ACC112 (cell line): Measurements from ENCODE around the gene NOX3.

ENCODE experiments used
- H2AFZ ChIP-seq: fragments of 200-600 bp; sonication (generic); one replicate; pipeline ENCODE4 v1.6.0; 2017; ENCODE audit warnings: antibody characterized with exemption, low read length; ENCODE audit not compliant: unreplicated experiment
- H3K27ac ChIP-seq: fragments of 200-600 bp; sonication (generic); 2 replicates; pipeline ENCODE4 v1.5.1; 2014; ENCODE audit warnings: low read depth, mild to moderate bottlenecking, antibody characterized with exemption, low read length, moderate library complexity
- H3K27me3 ChIP-seq: fragments of 200-600 bp; sonication (generic); 2 replicates; pipeline ENCODE4 v1.6.1; 2014; ENCODE audit warnings: mild to moderate bottlenecking, antibody characterized with exemption, low read length, moderate library complexity, mixed read lengths; ENCODE audit not compliant: insufficient read depth
- H3K36me3 ChIP-seq: fragments of 200-600 bp; sonication (generic); 2 replicates; pipeline ENCODE4 v1.6.1; 2016; ENCODE audit warnings: mild to moderate bottlenecking, antibody characterized with exemption, low read length, moderate library complexity, mixed read lengths; ENCODE audit not compliant: insufficient read depth
- H3K4me1 ChIP-seq: fragments of 200-600 bp; sonication (generic); one replicate; pipeline ENCODE4 v1.6.1; 2016; ENCODE audit warnings: low read length, mixed read lengths; ENCODE audit not compliant: insufficient read depth, unreplicated experiment, control insufficient read depth
- H3K4me3 ChIP-seq: fragments of 200-600 bp; sonication (generic); 2 replicates; pipeline ENCODE4 v1.5.1; 2014; ENCODE audit warnings: mild to moderate bottlenecking, low read depth, low read length
- H3K79me2 ChIP-seq: fragments of 200-600 bp; sonication (generic); one replicate; pipeline ENCODE4 v1.6.0; 2016; ENCODE audit warnings: low read length; ENCODE audit not compliant: control insufficient read depth, unreplicated experiment, insufficient read depth

The NOX3 gene

DNA sequence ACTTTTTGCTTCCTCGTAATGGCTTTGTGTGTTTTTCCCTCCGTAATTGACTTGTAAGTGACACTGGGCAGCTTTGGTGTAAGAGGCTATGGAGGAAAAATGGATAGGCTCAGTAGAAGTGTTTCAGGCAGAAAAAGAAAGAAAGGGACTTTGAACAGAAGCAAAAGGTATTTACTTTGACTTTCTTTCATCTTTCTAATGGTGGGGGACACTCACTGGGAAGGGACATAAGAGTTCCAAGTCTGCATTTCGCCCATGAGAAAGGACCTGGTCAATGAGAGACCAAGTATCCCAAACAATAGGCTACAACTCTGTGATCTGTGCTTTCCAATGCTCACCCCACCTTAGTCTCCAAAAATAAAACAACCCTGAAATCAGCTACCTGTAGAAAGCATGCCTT lies 41.6 kb downstream of the NOX3 start:
- H3K36me3 ChIP-seq: no peaks in the 10 kb centered on the region
- H3K4me1 ChIP-seq: peaks cover 14% of the 10 kb centered on the region
- H3K79me2 ChIP-seq: no peaks in the 10 kb centered on the region
- H3K4me3 ChIP-seq: no peak overlapping the region
- no peaks in the 10 kb centered on the region for H3K27me3 ChIP-seq
- no peak overlapping the region for H2AFZ ChIP-seq
- no peak overlapping the region for H3K27ac ChIP-seq

DNA sequence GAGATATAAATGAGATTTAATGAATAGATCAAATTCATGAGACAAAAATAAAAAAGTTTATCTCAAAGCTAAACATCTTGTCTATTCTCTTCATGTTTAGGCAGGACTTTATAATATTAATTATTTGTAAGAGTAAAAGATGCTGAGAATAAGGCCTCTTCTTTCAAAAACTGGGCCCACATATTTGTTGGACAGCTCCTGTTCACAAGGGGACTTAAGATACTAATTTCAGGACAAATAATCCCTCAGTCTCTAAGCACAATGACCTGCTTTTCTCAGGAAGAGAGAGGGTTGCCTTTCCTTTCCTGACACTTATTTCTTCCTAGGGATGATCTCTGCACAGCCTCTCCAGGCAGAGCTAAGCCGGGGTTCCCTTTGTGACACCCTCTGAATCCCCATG lies 43.3 kb downstream of the NOX3 start:
- no peaks in the 10 kb centered on the region for H3K79me2 ChIP-seq
- no peaks in the 10 kb centered on the region for H3K27me3 ChIP-seq
- peaks cover 2% of the 10 kb centered on the region for H3K4me1 ChIP-seq
- H3K36me3 ChIP-seq: no peaks in the 10 kb centered on the region
- no peak overlapping the region for H2AFZ ChIP-seq
- no peak overlapping the region for H3K4me3 ChIP-seq
- no peak overlapping the region for H3K27ac ChIP-seq

DNA sequence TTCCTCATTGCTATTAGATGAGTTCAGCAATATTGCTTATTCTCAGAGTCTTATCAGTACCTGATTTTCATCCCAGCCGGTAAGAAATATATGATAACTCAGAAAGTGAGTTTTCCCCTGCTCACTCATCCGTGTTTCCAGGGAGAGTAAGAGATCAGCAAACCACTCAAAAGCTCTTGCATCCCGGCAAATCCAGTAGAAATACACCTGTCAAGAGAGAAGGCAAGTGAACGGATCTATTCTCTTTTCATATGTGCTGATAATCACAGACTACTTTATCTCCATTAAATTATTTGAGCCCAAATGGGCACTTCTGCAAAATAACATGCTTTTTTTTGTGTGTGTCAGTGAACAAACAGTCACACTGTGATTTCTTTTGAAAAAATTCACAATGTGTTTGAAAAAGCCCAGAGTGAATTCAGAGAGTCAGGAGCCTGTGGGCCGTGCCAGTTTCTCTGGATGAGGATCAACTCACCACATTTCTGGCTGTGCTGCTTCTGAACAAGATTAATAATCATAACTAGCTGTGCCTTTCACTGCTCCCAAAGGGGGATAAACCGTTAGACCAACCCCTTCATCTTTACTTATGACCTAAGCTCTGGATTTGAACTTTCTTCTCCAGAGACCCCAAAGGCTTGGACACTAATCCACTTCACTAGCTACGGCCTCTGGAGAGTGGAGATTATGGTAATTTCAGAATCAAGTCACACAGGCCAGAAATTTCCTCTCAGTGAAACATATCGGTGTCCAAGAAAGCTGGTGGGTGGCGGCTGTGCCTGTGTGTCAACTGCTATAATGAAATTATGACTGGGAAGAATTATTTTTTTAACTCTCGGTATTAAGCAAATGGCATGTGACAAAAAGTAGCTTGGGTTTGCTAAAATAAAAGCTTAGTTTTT lies 44.2 kb downstream of the NOX3 start:
- H3K79me2 ChIP-seq: no peaks in the 10 kb centered on the region
- no peak overlapping the region for H2AFZ ChIP-seq
- no peaks in the 10 kb centered on the region for H3K27me3 ChIP-seq
- H3K4me1 ChIP-seq: no peaks in the 10 kb centered on the region
- H3K27ac ChIP-seq: no peak overlapping the region
- no peak overlapping the region for H3K4me3 ChIP-seq
- no peaks in the 10 kb centered on the region for H3K36me3 ChIP-seq

DNA sequence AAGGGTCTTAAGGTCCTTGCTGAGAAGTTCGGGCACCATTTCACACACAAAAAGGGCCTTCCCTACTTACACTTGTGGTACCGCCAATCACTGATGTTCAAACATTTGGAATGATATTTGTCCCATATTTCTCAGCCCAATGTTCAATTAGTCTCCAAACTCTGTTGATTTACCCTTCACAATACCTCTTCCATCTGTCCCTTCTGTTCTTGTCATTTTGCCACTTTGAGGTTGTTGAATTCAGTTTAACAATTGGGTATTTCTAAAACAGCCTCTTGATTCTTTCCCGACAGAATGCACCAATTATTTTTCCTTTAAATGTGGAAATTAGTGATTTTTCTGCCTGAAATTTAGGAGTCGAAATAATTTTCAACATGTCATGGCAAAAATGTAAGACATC lies 46.2 kb downstream of the NOX3 start:
- Histone ChIP-seq H3K27me3 (no peaks in the 10 kb centered on the region), H2AFZ (no peak overlapping the region), H3K27ac (no peak overlapping the region), H3K36me3 (no peaks in the 10 kb centered on the region), H3K4me3 (no peak overlapping the region), H3K79me2 (no peaks in the 10 kb centered on the region), H3K4me1 (no peaks in the 10 kb centered on the region)

DNA sequence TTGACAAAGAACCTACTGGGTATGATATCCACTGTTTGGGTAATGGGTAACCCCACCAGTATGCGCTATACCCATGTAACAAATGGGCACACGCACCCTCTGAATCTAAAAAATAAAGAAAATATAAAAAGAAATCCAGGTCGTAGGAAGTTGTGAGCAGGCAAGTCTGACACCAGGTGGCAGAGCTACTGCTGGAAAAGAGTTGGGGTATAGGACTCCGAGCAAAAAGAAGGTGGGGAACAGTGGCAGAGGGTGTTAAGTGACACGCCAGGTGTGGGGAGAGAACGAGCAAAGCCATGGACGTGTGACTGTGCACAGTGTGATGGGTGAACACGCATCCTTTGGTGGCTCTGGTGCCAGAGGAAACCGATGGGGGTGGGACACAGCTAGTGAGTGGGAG lies 46.7 kb downstream of the NOX3 start:
- H3K36me3 ChIP-seq: no peaks in the 10 kb centered on the region
- no peak overlapping the region for H2AFZ ChIP-seq
- H3K27ac ChIP-seq: no peak overlapping the region
- H3K79me2 ChIP-seq: no peaks in the 10 kb centered on the region
- no peaks in the 10 kb centered on the region for H3K4me1 ChIP-seq
- H3K27me3 ChIP-seq: no peaks in the 10 kb centered on the region
- H3K4me3 ChIP-seq: no peak overlapping the region

DNA sequence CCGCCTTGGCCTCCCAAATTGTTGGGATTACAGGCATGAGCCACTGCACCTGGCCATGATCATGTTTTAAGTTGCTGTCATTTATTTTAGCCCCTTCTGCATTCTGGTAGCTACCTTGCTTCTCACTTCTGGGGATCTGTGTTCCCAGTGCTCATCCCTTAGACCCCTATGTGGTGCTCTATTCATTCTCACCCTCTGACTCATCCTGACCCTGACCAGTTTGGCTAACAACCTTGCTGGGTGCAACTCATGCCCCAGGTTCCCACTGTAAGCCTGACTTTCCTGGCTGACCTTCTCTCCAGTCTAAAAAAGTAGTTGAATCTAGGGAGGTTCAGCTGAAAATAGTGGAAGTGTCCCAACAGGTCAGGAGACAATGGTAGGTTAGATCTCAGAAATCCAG lies 47.4 kb downstream of the NOX3 start:
- H3K36me3 ChIP-seq: no peaks in the 10 kb centered on the region
- no peak overlapping the region for H2AFZ ChIP-seq
- H3K27me3 ChIP-seq: no peaks in the 10 kb centered on the region
- no peak overlapping the region for H3K4me3 ChIP-seq
- H3K27ac ChIP-seq: no peak overlapping the region
- no peaks in the 10 kb centered on the region for H3K79me2 ChIP-seq
- H3K4me1 ChIP-seq: no peaks in the 10 kb centered on the region

DNA sequence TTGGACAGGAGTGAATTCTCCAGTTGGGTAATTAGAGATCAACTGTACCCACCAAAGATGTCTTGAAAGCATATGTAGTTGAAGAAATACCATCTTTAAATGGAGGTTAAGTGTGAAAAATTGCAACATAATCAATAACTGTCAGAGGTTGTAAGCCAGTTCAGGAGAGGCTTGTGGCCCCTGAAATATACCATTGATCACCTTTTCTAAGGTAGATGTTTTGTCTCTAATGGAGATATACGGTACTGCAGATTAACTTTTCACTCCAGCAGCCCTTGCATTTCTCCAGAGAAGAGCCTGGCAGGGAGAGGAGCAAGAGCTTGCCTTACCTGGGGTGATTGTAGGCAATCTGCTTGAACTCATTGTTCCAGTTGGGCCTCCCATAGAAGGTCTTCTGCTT lies 48.8 kb downstream of the NOX3 start:
- no peak overlapping the region for H3K4me3 ChIP-seq

DNA sequence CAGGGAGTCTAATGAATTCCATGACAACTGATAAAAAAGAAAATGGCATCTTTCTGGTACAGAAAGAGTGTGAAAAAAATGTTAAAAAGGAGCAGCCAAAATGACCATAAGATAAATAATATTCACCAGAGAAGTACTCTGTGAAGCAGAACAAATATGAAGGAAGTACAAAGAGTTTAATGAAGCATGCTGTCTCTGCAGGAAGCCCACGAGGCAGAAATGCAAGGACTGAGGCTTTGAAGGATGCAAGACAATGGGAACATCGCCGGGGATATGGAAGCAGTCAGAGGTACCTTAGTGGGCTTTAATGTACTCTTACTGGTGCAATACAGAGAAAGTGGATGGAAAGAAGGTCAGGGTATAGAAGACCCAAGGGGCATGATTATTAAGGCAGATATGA lies 50.7 kb downstream of the NOX3 start:
- H3K36me3 ChIP-seq: no peaks in the 10 kb centered on the region
- no peak overlapping the region for H2AFZ ChIP-seq
- no peak overlapping the region for H3K27ac ChIP-seq
- H3K4me1 ChIP-seq: no peaks in the 10 kb centered on the region
- no peak overlapping the region for H3K4me3 ChIP-seq
- no peaks in the 10 kb centered on the region for H3K27me3 ChIP-seq
- no peaks in the 10 kb centered on the region for H3K79me2 ChIP-seq

More for the DNA sequence above, 48.8 kb downstream of the NOX3 start:
- Histone ChIP-seq H3K79me2 (no peaks in the 10 kb centered on the region), H3K27me3 (no peaks in the 10 kb centered on the region), H2AFZ (no peak overlapping the region), H3K36me3 (no peaks in the 10 kb centered on the region), H3K27ac (no peak overlapping the region), H3K4me1 (no peaks in the 10 kb centered on the region)

DNA sequence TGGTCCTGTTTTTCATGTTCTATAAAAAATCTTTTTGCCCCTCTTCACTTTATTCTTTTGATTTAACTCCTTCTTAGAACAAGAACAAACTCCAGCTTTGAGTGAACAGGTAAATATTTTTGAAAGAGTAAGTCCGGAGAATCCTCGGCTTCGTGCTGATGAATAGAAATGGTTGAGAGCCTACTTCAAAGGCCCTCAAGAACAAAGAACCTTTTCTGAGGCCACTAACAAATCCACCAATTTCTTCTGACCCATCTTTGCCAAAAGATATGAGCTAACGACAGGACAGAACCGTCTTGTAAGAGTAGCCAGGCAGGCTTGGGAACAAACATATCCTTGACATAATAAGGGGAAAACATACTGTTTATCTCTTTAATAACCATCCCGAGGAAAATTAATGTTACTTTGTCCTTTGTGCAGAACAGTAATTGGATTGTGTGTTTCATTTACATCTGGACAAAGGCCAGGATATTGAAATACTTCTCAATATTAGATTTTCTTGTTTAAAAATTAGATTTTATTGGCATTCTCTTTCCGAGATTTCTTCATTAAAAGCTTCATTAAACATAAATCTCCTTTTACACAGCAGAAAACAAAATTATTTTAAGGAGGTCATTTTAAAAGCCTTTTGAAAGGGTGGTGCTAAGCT lies 52.9 kb downstream of the NOX3 start:
- no peaks in the 10 kb centered on the region for H3K4me1 ChIP-seq
- H3K79me2 ChIP-seq: no peaks in the 10 kb centered on the region
- H3K4me3 ChIP-seq: no peak overlapping the region
- no peaks in the 10 kb centered on the region for H3K27me3 ChIP-seq
- H3K36me3 ChIP-seq: no peaks in the 10 kb centered on the region
- no peak overlapping the region for H2AFZ ChIP-seq
- H3K27ac ChIP-seq: no peak overlapping the region

DNA sequence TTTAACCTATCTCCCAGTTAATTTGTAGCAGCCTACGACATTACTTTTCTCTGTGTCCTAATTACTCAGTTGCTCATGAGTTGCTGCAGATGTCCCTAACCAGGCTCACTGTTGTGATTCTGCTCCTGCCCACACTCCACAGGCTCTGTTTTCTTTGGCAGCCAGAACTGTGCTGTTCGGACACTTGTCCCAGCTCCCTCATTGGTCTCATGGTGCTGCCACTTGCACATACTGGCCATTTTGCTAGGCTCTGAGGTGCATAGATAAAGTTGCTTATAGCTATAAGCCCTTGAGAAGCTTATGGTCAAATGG lies 55.0 kb downstream of the NOX3 start:
- H3K27me3 ChIP-seq: no peaks in the 10 kb centered on the region
- H3K4me1 ChIP-seq: no peaks in the 10 kb centered on the region
- H3K36me3 ChIP-seq: no peaks in the 10 kb centered on the region
- no peak overlapping the region for H3K4me3 ChIP-seq
- no peaks in the 10 kb centered on the region for H3K79me2 ChIP-seq
- H3K27ac ChIP-seq: no peak overlapping the region
- H2AFZ ChIP-seq: no peak overlapping the region
